Stimulated activated naive CD8-positive, alpha-beta T cell treated with anti-CD3 and anti-CD28 coated beads, Interleukin-15, amount 100 ng/mL, for 72 hours (primary cell): ENCODE measurements around the gene SAPCD1.

Experiments used
- ATAC-seq: fragments of 150-1000 bp; cut with Tn5 transposase; 2 replicates; pipeline ENCODE4 v1.10.0; 2021; ENCODE audit warnings: mild to moderate bottlenecking, moderate library complexity
- DNase-seq, 2 donors: peaks; one replicate each; pipeline ENCODE4 v3.0.0; 2021 to 2022
- H3K27ac Mint-ChIP-seq, 2 donors: one replicate each; pipeline ENCODE4 v1.8.0; 2022; ENCODE audit warnings: mild to moderate bottlenecking in 2 of 2, mixed read lengths in 2 of 2, moderate library complexity in 2 of 2
- H3K27me3 Mint-ChIP-seq: one replicate; pipeline ENCODE4 v1.8.0; 2022; ENCODE audit warnings: mixed read lengths
- H3K4me1 Mint-ChIP-seq: one replicate; pipeline ENCODE4 v1.8.0; 2022; ENCODE audit warnings: mild to moderate bottlenecking, mixed read lengths
- H3K4me3 Mint-ChIP-seq, 2 donors: one replicate each; pipeline ENCODE4 v1.8.0; 2022; ENCODE audit warnings: mild to moderate bottlenecking in 2 of 2, mixed read lengths in 2 of 2, moderate library complexity in 1 of 2
- H3K9me3 Mint-ChIP-seq, 2 donors: one replicate each; pipeline ENCODE4 v1.8.0; 2022; ENCODE audit warnings: mixed read lengths in 2 of 2

The SAPCD1 gene

GRCh38 chr6:31727034-31727716 lies 35.3 kb upstream of the SAPCD1 start:
- no peak for ATAC-seq
- no peaks in the 10 kb centered on the region for H3K9me3 Mint-ChIP-seq
- DNase-seq, result no peak
- no peak overlapping the region for H3K27ac Mint-ChIP-seq
- peaks cover 74% of the 10 kb centered on the region for H3K4me1 Mint-ChIP-seq
- no peaks in the 10 kb centered on the region for H3K27me3 Mint-ChIP-seq
- peak overlapping the region in 1 of 2 donors; percentile 15 for H3K4me3 Mint-ChIP-seq

GRCh38 chr6:31727717-31728671 lies 34.5 kb upstream of the SAPCD1 start:
- Mint-ChIP-seq H3K4me1 (peaks cover 76% of the 10 kb centered on the region), H3K9me3 (no peaks in the 10 kb centered on the region), H3K27ac (no peak overlapping the region), H3K4me3 (peak overlapping the region in 1 of 2 donors; percentile 89), H3K27me3 (no peaks in the 10 kb centered on the region)
- ATAC-seq (no peak), DNase-seq (no peak)

GRCh38 chr6:31728767-31729514 lies 33.5 kb upstream of the SAPCD1 start, which contains the start of gene DDAH2:
TSS of gene DDAH2 (minus strand) at chr6:31729299. CDS start at chr6:31729161, 138 bp downstream.
- Mint-ChIP-seq H3K9me3 (no peaks in the 10 kb centered on the region), H3K4me1 (peaks cover 76% of the 10 kb centered on the region), H3K27ac (peak within 1 kb of the TSS; percentile 64 to 69)

GRCh38 chr6:31729515-31729978 lies 32.9 kb upstream of the SAPCD1 start:
- H3K27ac Mint-ChIP-seq, result peak overlapping the region; percentile 45 to 47
- peak; percentile 83 for ATAC-seq
- peak; percentile 77 to 79 for DNase-seq
- peak overlapping the region; percentile 89 for H3K4me3 Mint-ChIP-seq
- peaks cover 81% of the 10 kb centered on the region for H3K4me1 Mint-ChIP-seq
- no peaks in the 10 kb centered on the region for H3K9me3 Mint-ChIP-seq
- no peaks in the 10 kb centered on the region for H3K27me3 Mint-ChIP-seq

More at GRCh38 chr6:31728767-31729514, 33.5 kb upstream of the SAPCD1 start, which contains the start of gene DDAH2:
- H3K27me3 Mint-ChIP-seq, result no peaks in the 10 kb centered on the region
- ATAC-seq (peak; percentile 43), DNase-seq (no peak)
- peak within 1 kb of the TSS; percentile 89 for H3K4me3 Mint-ChIP-seq

- Mint-ChIP-seq H3K4me1 (peaks cover 82% of the 10 kb centered on the region), H3K9me3 (no peaks in the 10 kb centered on the region), H3K27me3 (no peaks in the 10 kb centered on the region), H3K4me3 (peak overlapping the region; percentile 89), H3K27ac (peak overlapping the region; percentile 64 to 69)
- peak; percentile 70 to 74 for DNase-seq
- peak; percentile 71 for ATAC-seq
Measured at GRCh38 chr6:31729979-31730630, 32.4 kb upstream of the SAPCD1 start.

GRCh38 chr6:31730631-31731086 lies 31.8 kb upstream of the SAPCD1 start:
- no peak for ATAC-seq
- Mint-ChIP-seq H3K9me3 (no peaks in the 10 kb centered on the region), H3K4me1 (peaks cover 81% of the 10 kb centered on the region), H3K4me3 (peak overlapping the region; percentile 89), H3K27me3 (no peaks in the 10 kb centered on the region), H3K27ac (peak overlapping the region in 1 of 2 donors; percentile 42)
- no peak for DNase-seq

GRCh38 chr6:31732029-31732428 lies 30.4 kb upstream of the SAPCD1 start:
- Mint-ChIP-seq H3K9me3 (no peaks in the 10 kb centered on the region), H3K27ac (no peak overlapping the region), H3K27me3 (no peaks in the 10 kb centered on the region), H3K4me3 (no peak overlapping the region), H3K4me1 (peaks cover 72% of the 10 kb centered on the region)
- ATAC-seq (no peak), DNase-seq (no peak)

GRCh38 chr6:31733734-31734133 lies 28.7 kb upstream of the SAPCD1 start:
- ATAC-seq (no peak), DNase-seq (no peak)
- Mint-ChIP-seq H3K27ac (peak overlapping the region; percentile 35 to 74), H3K4me1 (peaks cover 72% of the 10 kb centered on the region), H3K9me3 (no peaks in the 10 kb centered on the region), H3K4me3 (peak overlapping the region; percentile 50 to 95), H3K27me3 (no peaks in the 10 kb centered on the region)

- no peaks in the 10 kb centered on the region for H3K9me3 Mint-ChIP-seq
- peak overlapping the region; percentile 95 to 97 for H3K4me3 Mint-ChIP-seq
- DNase-seq, result no peak
- no peak for ATAC-seq
- peak overlapping the region; percentile 69 to 86 for H3K27ac Mint-ChIP-seq
- no peaks in the 10 kb centered on the region for H3K27me3 Mint-ChIP-seq
- peaks cover 72% of the 10 kb centered on the region for H3K4me1 Mint-ChIP-seq
Measured at GRCh38 chr6:31734247-31734820, 28.1 kb upstream of the SAPCD1 start.

GRCh38 chr6:31734821-31735406 lies 27.5 kb upstream of the SAPCD1 start:
- no peaks in the 10 kb centered on the region for H3K9me3 Mint-ChIP-seq
- ATAC-seq, result peak; percentile 55
- DNase-seq, result peak; percentile 36 to 71

GRCh38 chr6:31736021-31736767 lies 26.3 kb upstream of the SAPCD1 start, which contains the start of gene CLIC1:
TSS of gene CLIC1 (minus strand) at chr6:31736530. CDS start at chr6:31736300, 230 bp downstream.
- DNase-seq, result peak; percentile 66 to 90
- Mint-ChIP-seq H3K27ac (peak within 1 kb of the TSS; percentile 94), H3K4me3 (peak within 1 kb of the TSS; percentile 95 to 97), H3K9me3 (no peaks in the 10 kb centered on the region), H3K27me3 (no peaks in the 10 kb centered on the region), H3K4me1 (peaks cover 70% of the 10 kb centered on the region)
- ATAC-seq, result peak; percentile 76

More at GRCh38 chr6:31734821-31735406, 27.5 kb upstream of the SAPCD1 start:
- Mint-ChIP-seq H3K4me3 (peak overlapping the region; percentile 95 to 97), H3K4me1 (peaks cover 72% of the 10 kb centered on the region), H3K27ac (peak overlapping the region; percentile 94), H3K27me3 (no peaks in the 10 kb centered on the region)

GRCh38 chr6:31736768-31737314 lies 25.6 kb upstream of the SAPCD1 start:
- peaks cover 74% of the 10 kb centered on the region for H3K4me1 Mint-ChIP-seq
- H3K27ac Mint-ChIP-seq, result peak overlapping the region; percentile 94
- H3K9me3 Mint-ChIP-seq, result no peaks in the 10 kb centered on the region
- no peaks in the 10 kb centered on the region for H3K27me3 Mint-ChIP-seq
- DNase-seq, result no peak
- no peak for ATAC-seq
- peak overlapping the region; percentile 95 to 97 for H3K4me3 Mint-ChIP-seq
